ENCODE measurements around the gene BEND3. TPM values are rescaled to one million over a fixed set of nuclear protein-coding genes. Genes with fewer than 3 reads are reported as not detected.

The BEND3 gene
- total and polyA plus RNA-seq, 10 of the 15 experiments (the other 5 are each of a cell fraction or from before 2014, with no cell fraction given), result 1.1 to 9.0 (median 3.6) TPM

- TF ChIP-seq, protein P1, sequence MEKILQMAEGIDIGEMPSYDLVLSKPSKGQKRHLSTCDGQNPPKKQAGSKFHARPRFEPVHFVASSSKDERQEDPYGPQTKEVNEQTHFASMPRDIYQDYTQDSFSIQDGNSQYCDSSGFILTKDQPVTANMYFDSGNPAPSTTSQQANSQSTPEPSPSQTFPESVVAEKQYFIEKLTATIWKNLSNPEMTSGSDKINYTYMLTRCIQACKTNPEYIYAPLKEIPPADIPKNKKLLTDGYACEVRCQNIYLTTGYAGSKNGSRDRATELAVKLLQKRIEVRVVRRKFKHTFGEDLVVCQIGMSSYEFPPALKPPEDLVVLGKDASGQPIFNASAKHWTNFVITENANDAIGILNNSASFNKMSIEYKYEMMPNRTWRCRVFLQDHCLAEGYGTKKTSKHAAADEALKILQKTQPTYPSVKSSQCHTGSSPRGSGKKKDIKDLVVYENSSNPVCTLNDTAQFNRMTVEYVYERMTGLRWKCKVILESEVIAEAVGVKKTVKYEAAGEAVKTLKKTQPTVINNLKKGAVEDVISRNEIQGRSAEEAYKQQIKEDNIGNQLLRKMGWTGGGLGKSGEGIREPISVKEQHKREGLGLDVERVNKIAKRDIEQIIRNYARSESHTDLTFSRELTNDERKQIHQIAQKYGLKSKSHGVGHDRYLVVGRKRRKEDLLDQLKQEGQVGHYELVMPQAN (conservative IDR thresholded peaks at IDR 0.05), result no peak
- TF ChIP-seq BCL11A (IDR thresholded peaks at IDR 0.05; ENCODE audit: low read depth, low read length) (no peak), NR2C2 (IDR thresholded peaks at IDR 0.05; ENCODE audit: borderline replicate concordance, control insufficient read depth, insufficient read length, low read depth) (no peak), ZNF687 (IDR thresholded peaks at IDR 0.05) (no peak), BACH1 (IDR thresholded peaks at IDR 0.05; ENCODE audit: borderline replicate concordance) (no peak), POLR2A (IDR thresholded peaks at IDR 0.05; ENCODE audit: low read depth, low read length) (no peak), CHD1 (IDR thresholded peaks at IDR 0.05; ENCODE audit: low read depth, low read length) (no peak)
Measured at GRCh38 chr6:107026965-107027364, 88.3 kb downstream of the BEND3 start (continued).

Measured in GM12878 (cell line).